DMS79 treated with DMSO at 0.1 percent for 48 hours (cell line): ENCODE results near the gene GRIA1.

Experiments
- DNase-seq: peaks from one replicate; lab custom pipeline; 2025; lab: John Stamatoyannopoulos, UW

GRIA1 gene

DNA sequence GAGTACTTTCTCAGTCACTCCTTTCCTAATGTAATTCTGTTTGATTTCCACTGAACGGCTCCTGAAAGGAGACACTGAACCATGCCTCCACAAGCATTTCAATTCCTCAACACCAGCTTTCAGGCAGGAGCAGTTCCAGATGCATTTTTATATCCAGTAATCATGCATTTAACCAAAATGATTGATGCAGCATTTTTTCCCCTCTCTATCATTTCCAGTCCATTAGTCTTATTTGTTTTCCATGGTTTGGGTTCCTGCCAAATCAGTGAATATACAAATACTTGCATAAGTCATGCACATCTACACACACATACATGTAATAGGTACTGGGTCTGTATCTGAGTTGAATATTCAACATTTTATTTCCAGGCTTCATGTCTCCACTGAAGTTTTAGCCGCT is 122.7 kb downstream of the GRIA1 start:
- peak; percentile 75 for DNase-seq

DNA sequence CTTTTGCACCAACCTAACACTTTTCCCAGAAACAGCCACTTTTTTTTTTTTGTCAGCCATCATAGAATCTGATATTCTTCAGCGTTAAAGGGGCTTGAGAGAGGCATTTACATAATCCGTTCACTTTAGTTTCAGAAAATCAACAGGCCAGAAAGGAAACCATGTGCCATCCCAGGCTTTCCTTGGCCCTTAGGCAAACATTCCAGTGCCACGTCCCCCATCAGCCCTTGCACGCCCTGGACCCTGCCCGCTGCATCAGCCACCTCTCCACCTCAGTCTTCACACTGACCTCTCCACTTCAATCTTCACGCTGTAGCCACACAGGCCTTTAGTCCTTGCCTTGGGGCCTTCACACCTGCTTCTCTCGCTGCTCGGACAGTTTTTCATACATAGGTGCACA is 123.2 kb downstream of the GRIA1 start:
- DNase-seq, result peak; percentile 25

DNA sequence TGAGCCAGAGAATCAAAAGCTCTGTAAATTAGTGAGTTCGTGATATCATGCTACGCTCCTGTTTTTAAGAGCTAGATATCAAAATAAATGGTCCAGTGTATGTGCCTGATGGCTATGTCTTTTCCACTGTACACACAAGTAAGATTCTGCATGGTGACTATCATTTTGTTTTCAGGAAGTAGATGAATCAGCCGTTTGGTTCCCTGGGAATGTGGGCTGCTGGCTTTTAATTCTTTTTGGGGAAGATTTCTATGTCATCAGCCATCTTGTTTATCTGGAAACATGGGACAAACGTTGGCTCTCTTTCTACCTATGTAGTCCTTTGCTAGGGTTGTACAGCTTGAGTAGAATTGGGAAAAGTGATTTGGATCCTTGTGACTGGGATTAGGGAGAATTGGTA is 126.7 kb downstream of the GRIA1 start:
- DNase-seq, result no peak

DNA sequence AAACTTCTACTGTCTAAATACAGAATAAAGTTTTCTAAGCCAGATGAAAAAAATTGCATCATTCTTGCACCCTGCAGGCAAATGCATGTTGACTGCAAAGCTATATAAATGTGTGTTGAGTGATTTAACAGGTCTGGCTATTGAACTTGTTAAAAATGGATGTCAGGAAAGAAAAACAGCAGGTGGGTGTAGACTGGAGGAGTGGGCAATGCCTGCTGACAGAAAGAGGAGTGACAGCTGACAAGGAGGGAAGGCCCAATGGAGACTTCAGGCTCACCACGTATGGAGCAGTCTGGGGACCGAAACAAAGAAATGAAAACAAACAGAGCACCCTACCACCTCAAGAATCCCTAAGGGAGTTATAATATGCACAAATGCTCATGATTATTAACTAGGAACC is 127.8 kb downstream of the GRIA1 start:
- no peak for DNase-seq

DNA sequence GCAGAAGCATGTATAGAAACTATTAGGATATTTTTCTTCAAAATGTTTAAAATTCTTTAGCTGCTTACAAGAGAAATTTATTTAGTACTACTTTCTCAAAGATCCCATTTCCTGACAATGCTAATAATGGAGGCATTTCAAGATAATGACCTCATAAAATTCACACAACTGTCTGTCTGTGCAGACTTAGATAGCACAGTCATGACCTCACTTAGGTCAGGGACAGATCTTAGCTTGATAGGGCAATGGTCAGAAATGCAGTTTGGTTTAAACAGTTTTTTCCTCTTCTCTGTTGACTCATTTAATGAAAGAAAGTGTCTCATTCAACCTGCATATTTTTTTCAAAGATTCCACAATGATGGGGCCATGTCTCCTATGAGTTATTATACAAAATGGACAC is 128.4 kb downstream of the GRIA1 start:
- no peak for DNase-seq

DNA sequence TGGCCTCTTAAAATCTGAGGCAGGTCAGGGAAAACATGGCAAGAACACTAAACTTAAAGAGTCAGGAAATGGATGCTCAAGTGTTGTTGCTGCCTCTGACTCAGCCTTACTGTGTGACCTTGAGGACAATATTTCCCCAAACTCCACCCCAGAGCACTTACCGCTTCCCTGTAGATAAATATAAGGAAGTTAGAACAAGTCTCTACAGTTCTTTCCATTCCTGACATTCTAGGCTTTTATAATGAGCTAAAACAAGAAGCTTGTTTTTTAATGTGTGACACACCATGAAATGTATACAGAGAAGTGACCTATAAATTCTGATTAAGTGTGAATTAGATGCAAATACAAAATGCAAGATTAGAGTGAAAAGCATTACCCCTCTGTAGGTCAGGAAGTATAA is 129.3 kb downstream of the GRIA1 start:
- no peak for DNase-seq

DNA sequence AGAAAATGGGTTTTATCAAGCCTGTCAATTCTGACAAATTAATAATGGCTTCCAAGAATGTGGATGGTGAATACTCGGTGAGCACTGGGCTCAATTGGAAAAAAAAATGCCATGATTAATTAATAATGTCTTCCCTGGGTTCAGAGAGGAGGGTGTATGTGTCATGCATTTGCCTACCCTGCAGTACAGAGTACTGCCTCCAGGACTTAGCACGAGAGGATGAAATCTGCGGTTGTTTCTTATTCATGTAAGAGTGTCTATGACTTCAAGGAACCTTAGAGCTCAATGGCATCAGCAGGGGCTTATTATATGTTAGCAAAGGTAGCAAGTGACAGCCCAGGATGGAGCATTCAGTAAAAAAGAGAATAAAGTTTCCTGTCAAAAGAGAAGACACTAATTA is 132.7 kb downstream of the GRIA1 start:
- DNase-seq, result no peak

DNA sequence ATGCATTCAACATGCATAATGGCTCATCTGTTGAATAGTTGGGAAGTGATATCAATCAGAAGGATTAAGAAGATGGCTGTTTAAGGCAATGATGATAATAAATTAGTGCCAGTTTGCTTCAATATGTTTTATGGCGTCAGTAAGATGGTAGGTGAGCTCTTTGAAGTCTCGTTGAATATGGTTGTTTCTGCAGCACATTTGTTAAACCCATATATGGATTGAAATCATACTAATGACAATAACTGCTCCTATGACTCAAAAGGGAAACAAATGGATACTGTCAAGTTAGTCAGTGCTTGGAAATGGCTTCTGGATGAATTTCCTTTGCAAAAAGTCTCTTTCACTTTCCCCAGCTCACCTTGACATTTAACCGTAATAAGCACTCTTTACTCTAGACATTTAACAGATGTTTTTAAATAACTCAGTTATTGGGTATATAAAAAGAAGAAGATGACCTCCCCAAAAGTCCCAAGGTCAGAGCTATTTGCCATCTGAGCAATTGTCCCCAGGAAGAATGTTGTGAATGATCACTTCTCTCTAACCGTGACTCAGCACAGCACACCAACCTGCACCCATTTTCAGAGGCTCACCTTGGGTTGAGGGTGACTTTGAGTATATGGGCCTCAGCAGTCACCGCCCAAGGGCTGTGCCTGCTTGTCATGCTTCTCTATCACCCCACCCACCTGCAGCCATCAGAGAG is 133.4 kb downstream of the GRIA1 start:
- no peak for DNase-seq

DNA sequence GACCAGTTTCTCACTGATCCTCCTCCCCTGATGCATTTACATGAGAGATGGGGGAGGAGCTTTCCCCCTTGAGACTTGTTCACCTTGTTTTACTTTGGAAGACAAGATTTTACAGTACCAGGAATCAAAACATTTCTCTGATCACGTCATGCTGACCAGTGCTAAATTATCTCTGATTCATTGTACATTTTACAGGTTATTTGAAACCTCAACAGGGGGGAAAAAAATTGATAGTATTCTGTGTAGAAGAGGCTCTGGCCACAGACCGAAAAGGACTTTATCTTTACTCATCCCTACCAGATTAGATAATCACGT is 133.9 kb downstream of the GRIA1 start:
- no peak for DNase-seq

DNA sequence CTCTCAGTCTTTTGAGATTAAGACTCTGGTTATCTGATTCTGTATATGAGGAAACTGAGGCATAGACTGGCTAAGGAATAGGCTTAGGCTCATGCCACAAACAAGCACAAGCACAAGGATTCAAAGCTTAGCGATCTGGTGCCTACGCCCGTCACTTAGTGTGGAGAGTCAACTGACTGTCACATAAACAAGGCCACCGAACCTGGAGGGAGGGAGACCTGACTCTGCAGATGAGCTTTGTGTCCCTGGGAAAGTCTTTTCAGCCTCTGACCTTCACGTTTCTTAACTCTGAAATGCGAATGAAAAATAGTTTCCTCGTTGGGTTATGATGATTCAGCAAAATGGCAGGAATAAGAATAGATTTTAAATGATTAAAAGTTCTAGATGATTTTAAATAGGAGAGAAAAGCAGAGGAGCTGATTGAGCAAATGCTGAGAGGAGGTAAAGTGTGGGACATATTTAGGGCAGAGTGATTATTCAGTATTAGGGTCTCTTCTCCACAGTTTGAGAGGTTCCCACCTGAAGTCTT is 135.4 kb downstream of the GRIA1 start:
- DNase-seq, result no peak

DNA sequence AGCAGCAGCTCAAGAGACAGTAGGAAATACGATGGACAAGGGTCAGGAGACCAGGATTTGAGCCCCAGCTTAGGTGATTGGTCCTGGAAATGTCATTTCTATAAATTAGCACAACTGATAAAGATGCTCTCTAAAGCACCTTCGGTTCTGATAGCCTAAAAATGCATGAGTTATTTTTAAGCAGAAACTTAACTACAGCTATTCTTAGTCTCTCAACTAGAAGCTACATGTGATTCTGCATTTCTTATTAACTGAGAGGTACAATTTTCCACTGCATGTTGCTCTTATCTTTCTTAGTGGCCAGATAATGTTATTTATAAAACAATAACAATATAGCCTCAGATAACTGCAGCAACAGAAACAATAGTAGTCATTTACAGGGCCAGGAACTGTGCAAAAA is 136.4 kb downstream of the GRIA1 start:
- no peak for DNase-seq

DNA sequence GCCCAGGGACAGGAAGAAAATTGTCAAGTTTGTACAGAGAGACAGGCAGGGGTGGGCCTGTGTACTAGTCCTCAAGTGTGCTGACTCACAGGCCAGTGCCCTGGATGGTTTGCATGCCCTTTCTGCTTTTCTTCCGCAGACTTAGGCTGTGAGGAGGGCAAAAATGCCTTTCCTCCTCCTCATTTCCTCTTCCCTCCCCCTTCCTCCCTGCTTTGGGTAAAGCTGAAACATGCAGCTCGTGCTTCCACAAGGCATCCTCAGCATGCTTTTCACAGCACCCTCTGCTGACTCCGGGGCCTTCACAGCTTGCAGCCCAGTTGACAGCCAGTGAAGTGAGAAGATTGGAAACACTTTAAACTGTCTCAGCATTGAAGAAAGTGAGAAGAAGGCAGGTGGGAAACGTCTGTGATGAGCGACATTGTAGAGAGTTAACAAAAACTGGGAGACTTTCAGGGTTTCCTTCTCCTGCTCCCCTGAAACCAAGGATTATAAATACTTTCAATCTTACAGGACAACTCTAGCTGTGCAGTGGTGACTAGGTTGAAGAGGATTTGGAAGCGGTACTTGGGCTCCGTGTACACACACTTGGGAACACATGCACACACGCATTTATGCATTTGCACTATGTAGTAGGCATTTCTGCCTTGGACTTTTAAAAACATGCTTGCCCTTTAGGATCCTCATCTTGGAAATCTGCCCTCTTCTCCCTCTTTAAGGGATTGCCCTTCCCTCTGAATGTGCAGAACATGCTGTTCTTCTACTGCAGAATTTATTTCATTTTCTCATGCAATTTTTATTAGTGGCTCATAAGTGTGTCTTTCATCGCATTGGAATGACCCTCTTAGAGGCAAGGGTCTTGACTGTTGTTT is 138.8 kb downstream of the GRIA1 start:
- DNase-seq, result no peak

DNA sequence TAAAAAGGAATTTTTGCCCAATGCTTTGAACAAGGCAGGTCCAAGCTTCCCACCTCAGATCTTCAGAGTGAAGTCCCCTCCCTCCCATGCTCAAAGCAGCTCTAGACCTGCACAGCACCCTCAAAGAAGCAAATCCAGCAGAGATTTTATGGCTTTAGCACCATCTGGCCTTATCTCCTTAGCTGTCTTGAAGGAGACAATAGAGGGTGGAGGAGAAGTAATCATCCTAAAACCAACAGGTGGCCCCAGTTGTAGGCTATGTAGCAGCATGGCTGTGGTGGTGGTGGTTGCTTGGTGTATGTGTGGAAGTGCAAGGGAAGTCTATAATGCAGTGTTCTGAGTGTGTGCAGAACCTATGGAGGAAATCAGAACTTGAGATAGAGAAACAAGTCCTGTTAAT is 140.1 kb downstream of the GRIA1 start:
- no peak for DNase-seq

DNA sequence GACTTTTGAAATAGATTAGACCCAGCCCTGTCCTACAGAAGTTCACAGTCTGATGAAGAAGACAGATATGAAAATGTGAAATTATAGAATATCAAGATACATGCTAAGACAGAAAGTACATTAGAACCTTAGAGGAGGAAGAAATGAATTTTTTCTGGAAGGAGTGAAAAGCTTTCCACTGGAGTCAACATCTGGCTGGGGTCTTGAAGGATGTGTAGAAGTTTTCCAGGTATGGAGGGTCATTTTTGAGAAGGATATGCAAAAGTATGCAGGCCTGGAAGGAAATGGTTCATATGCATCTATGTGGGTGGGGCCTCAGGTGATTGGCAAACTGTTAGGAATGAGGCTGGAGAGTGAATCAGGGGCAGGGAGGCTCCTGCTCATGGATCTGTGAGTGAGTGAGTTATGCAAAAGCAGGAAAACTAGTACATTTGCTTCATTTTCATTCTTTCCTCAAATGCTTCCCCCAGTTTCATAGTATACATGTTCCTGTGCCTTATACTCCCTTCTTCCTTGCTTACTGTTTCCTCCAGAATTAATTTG is 142.3 kb downstream of the GRIA1 start:
- DNase-seq, result no peak

DNA sequence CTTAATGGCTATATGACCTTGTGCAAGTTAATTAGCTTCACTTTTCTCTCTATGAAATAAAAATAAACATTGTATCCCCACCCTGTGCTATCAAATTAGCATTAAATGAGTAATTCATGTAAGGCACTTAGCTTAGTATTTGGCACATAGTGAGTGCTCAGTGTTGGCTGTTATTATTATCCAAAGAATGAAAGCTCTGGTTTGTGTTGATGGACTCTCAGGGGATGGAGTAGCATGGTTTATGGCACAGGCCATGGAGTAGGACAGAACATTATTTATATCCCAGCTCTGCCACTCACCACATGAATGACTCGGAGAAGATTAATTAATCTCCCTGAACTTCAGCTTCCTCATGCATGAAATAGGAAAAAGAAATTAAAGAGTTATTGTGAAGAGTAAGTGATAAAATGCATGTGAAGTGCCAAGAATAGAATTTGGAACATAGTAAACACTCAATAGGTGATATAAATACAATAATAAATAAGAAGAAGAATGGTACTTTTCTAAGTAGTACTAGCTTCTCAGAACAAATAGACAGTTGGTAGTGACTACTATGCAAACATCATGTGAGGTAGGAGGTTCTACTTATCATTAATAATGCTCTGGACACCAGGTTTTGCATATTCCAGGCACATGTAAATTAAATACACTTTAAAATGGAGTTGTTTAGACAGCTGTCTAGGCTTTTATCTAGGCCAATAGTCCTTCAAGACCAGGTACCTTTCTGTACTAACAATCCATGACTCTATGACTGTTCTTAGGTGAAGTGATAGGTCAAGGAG is 146.4 kb downstream of the GRIA1 start:
- DNase-seq, result no peak

DNA sequence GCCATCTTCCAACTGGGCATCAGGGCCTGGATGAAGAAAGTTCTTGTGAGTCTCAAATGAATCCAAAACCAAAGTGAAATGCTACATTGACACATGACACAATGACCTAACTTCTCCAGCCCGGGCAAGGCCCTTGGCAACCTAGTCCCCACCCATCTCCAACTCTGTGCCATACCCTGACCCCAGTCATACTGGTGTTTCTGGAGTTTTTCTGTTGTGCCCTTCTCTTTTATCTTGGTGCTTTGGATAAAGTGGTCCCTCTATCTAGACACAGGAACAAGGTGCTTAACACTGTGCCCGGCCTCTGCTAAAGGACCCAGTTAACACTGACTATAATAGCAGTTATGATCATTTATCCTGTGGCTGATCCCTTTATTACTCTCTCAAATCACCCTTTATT is 149.8 kb downstream of the GRIA1 start:
- DNase-seq, result no peak

DNA sequence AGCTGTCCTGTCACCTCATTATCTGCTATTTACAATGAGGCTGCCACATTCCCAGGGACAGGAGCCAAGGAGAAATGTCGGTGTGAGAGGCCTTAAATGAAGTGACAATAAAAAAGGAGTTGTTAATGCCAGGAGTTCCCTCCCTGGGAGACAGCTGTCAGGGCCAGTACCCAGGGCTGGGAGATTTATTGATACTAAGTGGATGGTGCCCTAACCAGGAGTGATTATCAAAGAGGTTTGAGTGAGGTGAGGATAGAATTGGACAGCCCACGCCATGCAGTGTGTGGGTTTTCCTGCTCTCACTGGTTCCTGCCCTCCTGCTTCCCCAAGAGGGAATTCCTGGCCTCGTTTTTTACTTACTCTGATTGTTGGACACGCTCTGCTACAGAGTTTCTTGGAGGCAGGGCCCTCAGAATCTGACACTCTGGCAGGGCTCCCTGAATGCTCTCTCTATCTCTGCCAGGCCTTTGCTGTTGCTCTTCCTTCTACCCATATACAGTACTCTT is 150.8 kb downstream of the GRIA1 start:
- DNase-seq, result peak; percentile 39

DNA sequence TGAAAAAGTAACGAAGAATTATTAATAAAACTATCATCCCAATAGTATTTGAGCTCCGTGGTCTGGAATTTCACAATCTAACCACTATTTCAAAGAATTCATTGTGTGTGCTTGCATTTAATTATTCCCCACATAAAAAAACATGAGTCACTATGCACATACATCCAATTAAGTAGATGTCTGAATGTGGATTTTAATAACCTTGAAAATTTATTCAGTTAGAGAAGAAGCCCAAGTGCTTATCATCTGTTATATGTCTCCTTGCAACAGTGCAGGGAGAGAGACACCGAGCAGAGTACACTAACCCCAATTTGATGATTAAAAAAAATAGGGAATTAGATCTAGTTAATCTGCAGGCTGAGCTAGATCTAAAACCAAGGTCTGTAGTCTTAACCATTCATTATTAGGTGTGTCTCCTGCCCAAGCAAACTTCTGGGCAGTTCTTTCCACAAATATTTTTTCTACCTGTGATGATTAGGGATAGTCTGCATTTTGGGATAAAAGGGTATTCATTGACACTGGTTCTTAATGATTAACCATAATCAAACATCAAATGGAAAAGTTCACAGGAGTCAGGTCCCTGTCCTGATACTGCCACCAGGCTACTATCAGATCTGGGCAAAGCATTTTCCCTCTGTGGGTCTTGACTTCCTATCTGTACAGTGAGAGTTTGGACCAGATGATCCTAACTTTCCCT is 164.2 kb downstream of the GRIA1 start:
- DNase-seq, result no peak

DNA sequence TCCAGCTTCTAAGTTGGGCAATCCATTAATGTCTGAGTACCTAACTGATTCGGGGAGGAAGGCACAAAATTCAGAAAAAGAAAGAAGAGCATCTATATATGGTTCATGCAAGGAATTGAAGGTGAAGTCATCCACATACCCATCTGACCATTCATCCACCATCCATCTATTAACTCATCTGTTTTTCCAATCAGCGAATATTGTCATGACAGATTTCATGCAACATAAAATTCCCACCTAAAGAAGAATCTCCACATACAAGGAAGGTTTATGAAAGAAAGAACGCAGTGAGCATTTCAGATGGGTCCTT is 164.7 kb downstream of the GRIA1 start:
- DNase-seq, result no peak

DNA sequence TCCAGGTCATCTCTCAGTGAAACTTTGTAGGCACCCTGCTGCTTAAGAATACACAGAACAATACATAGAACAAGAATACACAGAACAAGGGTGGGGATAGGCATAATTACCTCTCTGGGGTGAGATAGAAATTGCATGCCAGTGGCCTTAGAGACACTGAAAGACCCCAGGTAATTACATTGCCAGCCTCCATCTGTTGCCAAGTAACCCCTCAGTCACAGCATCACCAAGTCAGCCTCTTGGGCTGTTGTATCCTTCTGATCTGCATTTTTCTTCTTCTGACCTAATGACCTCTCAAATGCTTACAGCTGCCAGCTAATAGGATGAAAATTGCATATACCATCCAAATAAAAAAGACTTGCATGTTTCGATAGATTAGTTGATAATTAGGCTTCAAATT is 167.7 kb downstream of the GRIA1 start:
- DNase-seq, result no peak

DNA sequence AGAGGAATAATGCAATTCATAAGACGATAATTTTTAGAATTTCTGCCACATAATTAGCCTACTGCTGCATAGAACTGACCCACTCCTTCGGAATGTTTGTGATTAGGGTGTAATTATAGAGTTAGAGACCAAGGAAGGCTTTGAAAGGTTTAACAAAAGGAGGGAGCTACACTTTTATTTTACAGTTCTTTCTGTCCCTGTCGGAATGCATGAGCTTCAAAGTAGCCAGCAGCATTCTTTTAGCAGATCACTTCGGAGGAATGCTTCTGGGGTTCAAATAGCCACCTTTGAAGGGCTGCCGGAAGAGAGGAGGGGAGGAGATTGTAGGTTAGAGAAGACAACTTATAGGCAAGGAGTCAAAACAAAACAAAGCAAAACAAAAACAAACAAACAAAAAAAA is 168.1 kb downstream of the GRIA1 start:
- DNase-seq, result no peak
